K562 (cell line): Measurements from ENCODE around the gene DUSP28. TPM values are rescaled to one million over a fixed set of nuclear protein-coding genes. Genes with fewer than 3 reads are reported as not detected.

ENCODE experiments used
- ATAC-seq: fragments of 200-7000 bp; cut with Tn5 transposase; 3 replicates; pipeline ENCODE4 v1.9.1; 2020; ENCODE audit warnings: moderate library complexity
- BruUV-seq: library from RNA; stranded (reverse); fragments of 400-500 nt; replicated peaks from 2 replicates; lab custom pipeline; 2021; lab: Mats Ljungman, UMichigan
- CTCF ChIA-PET: fragments of 300-600 bp; formaldehyde crosslinking; extraction: SDS; loops from one replicate; lab custom pipeline; 2021; ENCODE audit warnings: low intra/inter-chr PET ratio; lab: Yijun Ruan, JAX
- POLR2A ChIA-PET: fragments of 300-600, 350-650 bp; sonication (Branson Sonifier 250); formaldehyde crosslinking; extraction: SDS; loops from one replicate; lab custom pipeline; 2021; ENCODE audit warnings: antibody characterized with exemption, inconsistent platforms; lab: Yijun Ruan, JAX
- DNase-seq, 4 experiments: peaks; one replicate each; pipeline versions ENCODE4 v3.0.0 to v3.0.0-alpha.2; 2011 to 2018; ENCODE audit warnings: low spot score in 3 of 4, mixed read lengths in 3 of 4; ENCODE audit errors: extremely low read depth in 1 of 4
- FAIRE-seq: peaks from 2 replicates; lab custom pipeline; 2011; peaks lifted over from hg19 to GRCh38; lab: Jason Lieb, UNC
- H2AFZ ChIP-seq: 2 replicates; pipeline ENCODE4 v1.6.0; 2011; ENCODE audit warnings: low read depth, low read length, control low read depth, inconsistent platforms
- H3K27ac ChIP-seq: fragments of 200-600 bp; 3 replicates; pipeline ENCODE4 v1.8.0; 2011; ENCODE audit warnings: low read depth, mild to moderate bottlenecking, control low read depth, inconsistent platforms, low read length, moderate library complexity, mixed read lengths; ENCODE audit errors: extremely low read depth
- H3K27me3 ChIP-seq, 2 experiments: fragments of 300-600 bp in 1 of 2; 2 replicates in 1 of 2; 3 replicates in 1 of 2; pipeline versions ENCODE4 v1.6.0 to v1.8.0; 2011; ENCODE audit warnings: inconsistent platforms in 2 of 2, low read length in 2 of 2, mild to moderate bottlenecking in 1 of 2, mixed read lengths in 1 of 2, moderate library complexity in 1 of 2; ENCODE audit not compliant: control insufficient read depth in 2 of 2, insufficient read depth in 2 of 2
- H3K36me3 ChIP-seq: fragments of 300-600 bp; 3 replicates; pipeline ENCODE4 v1.8.0; 2011; ENCODE audit warnings: mild to moderate bottlenecking, low read length, inconsistent platforms; ENCODE audit not compliant: control insufficient read depth, insufficient read depth
- H3K4me1 ChIP-seq, 2 experiments: fragments of 200-600 bp in 1 of 2; replicated peaks in 1 of 2; 2 replicates in 1 of 2; 3 replicates in 1 of 2; pipeline versions ENCODE4 v1.5.1 to v1.8.0; 2011; ENCODE audit warnings: inconsistent platforms in 2 of 2, low read length in 2 of 2, mild to moderate bottlenecking in 1 of 2, mixed read lengths in 1 of 2, moderate library complexity in 1 of 2; ENCODE audit not compliant: control insufficient read depth in 2 of 2, insufficient read depth in 2 of 2
- H3K4me2 ChIP-seq: 2 replicates; pipeline ENCODE4 v1.6.1; 2011; ENCODE audit warnings: low read length, control low read depth, inconsistent platforms, mixed read lengths; ENCODE audit not compliant: insufficient read depth
- H3K4me3 ChIP-seq: fragments of 200-600 bp; sonication (generic), shearing (Covaris generic); 2 replicates; pipeline ENCODE4 v1.5.1; 2016; ENCODE audit warnings: control low read depth, inconsistent platforms
- H3K79me2 ChIP-seq: fragments of 200-600 bp; 3 replicates; pipeline ENCODE4 v1.8.0; 2011; ENCODE audit warnings: low read length, inconsistent platforms; ENCODE audit not compliant: control insufficient read depth, insufficient read depth
- H3K9ac ChIP-seq, 2 experiments: 2 replicates each; pipeline versions ENCODE4 v1.6.0 to v1.6.1; 2011; ENCODE audit warnings: low read depth in 2 of 2, low read length in 2 of 2, control low read depth in 1 of 2, inconsistent platforms in 1 of 2, mild to moderate bottlenecking in 1 of 2, mixed read lengths in 1 of 2; ENCODE audit not compliant: insufficient read depth in 1 of 2
- H3K9me1 ChIP-seq: one replicate; pipeline ENCODE4 v1.6.0; 2011; ENCODE audit warnings: inconsistent platforms, mild to moderate bottlenecking, low read length, moderate library complexity; ENCODE audit not compliant: control insufficient read depth, insufficient read depth
- H3K9me3 ChIP-seq: replicated peaks from 2 replicates; pipeline ENCODE4 v1.5.1; 2011; ENCODE audit warnings: low read depth, low read length, inconsistent platforms; ENCODE audit not compliant: control insufficient read depth, insufficient read depth
- H4K20me1 ChIP-seq: replicated peaks from 2 replicates; pipeline ENCODE4 v1.6.1; 2011; ENCODE audit warnings: low read length, inconsistent platforms, mixed read lengths; ENCODE audit not compliant: control insufficient read depth, insufficient read depth
- BMI1 ChIP-seq: fragments of 150-350 bp; IDR thresholded peaks from 2 replicates; pipeline ENCODE4 v1.6.1; 2014; ENCODE audit warnings: low read length
- CBX5 ChIP-seq: IDR thresholded peaks from 2 replicates; pipeline ENCODE4 v1.6.1; 2014; ENCODE audit warnings: low read depth, borderline replicate concordance
- JUNB ChIP-seq: fragments of 450-650 bp; formaldehyde crosslinking; conservative IDR thresholded peaks from 2 replicates; pipeline ENCODE4 v1.4.0; 2020; ENCODE audit warnings: mild to moderate bottlenecking
- POLR3A ChIP-seq: IDR thresholded peaks from 2 replicates; pipeline ENCODE4 v1.6.1; 2011; ENCODE audit warnings: borderline replicate concordance, mild to moderate bottlenecking, moderate library complexity; ENCODE audit not compliant: insufficient read length, insufficient read depth; ENCODE audit errors: extremely low read depth
- SOX6 ChIP-seq: fragments of 450-650 bp; IDR thresholded peaks from 2 replicates; pipeline ENCODE4 v1.6.1; 2014; ENCODE audit warnings: mild to moderate bottlenecking
- ZNF134 ChIP-seq: fragments of 250-450 bp; sonication (Bioruptor Pico); conservative IDR thresholded peaks from 2 replicates; pipeline ENCODE4 v1.4.0; 2020
- ZNF184 ChIP-seq: sonication (generic); formaldehyde crosslinking; IDR thresholded peaks from 2 replicates; pipeline ENCODE4 v1.5.0; 2020; ENCODE audit warnings: missing genetic modification reagents
- ZNF311 ChIP-seq: fragments of 250-450 bp; sonication (Bioruptor Pico); IDR thresholded peaks from 2 replicates; pipeline ENCODE4 v1.4.0; 2020; ENCODE audit warnings: mild to moderate bottlenecking, moderate library complexity
- WGBS: fragments of 100-300 bp; shearing (Covaris generic); methylation state at CpG from one replicate; pipeline ENCODE4 v1.1.6; 2016; ENCODE audit warnings: low coverage, mixed read lengths; ENCODE audit not compliant: insufficient coverage; ENCODE audit errors: missing lambda C conversion rate; 5-methylcytosine and 5-hydroxymethylcytosine counted together
- in situ Hi-C: fragments of 300-500 bp; cut with MboI; formaldehyde crosslinking; loops from 4 replicates; pipeline ENCODE4 v1.15.0; 2018; ENCODE audit warnings: inconsistent platforms, mixed read lengths
- intact Hi-C: fragments of 100-400 bp; cut with micrococcal nuclease; formaldehyde crosslinking; loops from 2 replicates; pipeline ENCODE4 v1.14.2; 2022
- polyA plus RNA-seq, 8 experiments: library from polyadenylated mRNA; depleted of rRNA in 4 of 8; stranded (reverse) in 5 of 8; unstranded in 3 of 8; fragments of >200 nt; fragmentation: Nextera tagmentation in 2 of 8; fragmentation: Illumina TruSeq in 1 of 8; extraction: Ambion mirVana in 2 of 8; extraction: Trizol in 1 of 8; gene quantifications; 2 replicates each; pipeline versions ENCODE4 v1.2.1 to v1.2.3, GENCODE V29; 2011 to 2014; ENCODE audit warnings: inconsistent platforms in 1 of 8, missing spikeins in 1 of 8
- total RNA-seq, 7 experiments: library from RNA; depleted of rRNA in 6 of 7; stranded (reverse); fragments of >200 nt in 6 of 7; fragmentation: Illumina TruSeq in 2 of 7; extraction: Trizol in 2 of 7; gene quantifications; 2 replicates each; pipeline versions ENCODE4 v1.2.1 to v1.2.3, GENCODE V29; 2011 to 2021; ENCODE audit warnings: low replicate concordance in 1 of 7
- TF ChIP-seq, protein P1 (sequence below), 3 experiments: fragments of 200-800 bp in 1 of 3; sonication (Bioruptor generic) in 1 of 3; sonication (generic) in 1 of 3; formaldehyde crosslinking in 1 of 3; IDR thresholded peaks; 2 replicates each; pipeline versions ENCODE4 v1.6.1 to v1.8.0; 2016 to 2022; ENCODE audit warnings: mild to moderate bottlenecking in 2 of 3, missing compliant biosample characterization in 2 of 3, missing genetic modification characterization in 2 of 3, missing genetic modification reagents in 1 of 3
- TF ChIP-seq, protein P2 (sequence below): fragments of 450-650 bp; IDR thresholded peaks from 2 replicates; pipeline ENCODE4 v1.6.1; 2016; ENCODE audit warnings: low read depth, mild to moderate bottlenecking, moderate library complexity

The DUSP28 gene
- total and polyA plus RNA-seq, 9 of the 15 experiments (the other 6 are each of a cell fraction or from before 2014, with no cell fraction given), result 2.8 to 8.1 (median 4.2) TPM

DNA sequence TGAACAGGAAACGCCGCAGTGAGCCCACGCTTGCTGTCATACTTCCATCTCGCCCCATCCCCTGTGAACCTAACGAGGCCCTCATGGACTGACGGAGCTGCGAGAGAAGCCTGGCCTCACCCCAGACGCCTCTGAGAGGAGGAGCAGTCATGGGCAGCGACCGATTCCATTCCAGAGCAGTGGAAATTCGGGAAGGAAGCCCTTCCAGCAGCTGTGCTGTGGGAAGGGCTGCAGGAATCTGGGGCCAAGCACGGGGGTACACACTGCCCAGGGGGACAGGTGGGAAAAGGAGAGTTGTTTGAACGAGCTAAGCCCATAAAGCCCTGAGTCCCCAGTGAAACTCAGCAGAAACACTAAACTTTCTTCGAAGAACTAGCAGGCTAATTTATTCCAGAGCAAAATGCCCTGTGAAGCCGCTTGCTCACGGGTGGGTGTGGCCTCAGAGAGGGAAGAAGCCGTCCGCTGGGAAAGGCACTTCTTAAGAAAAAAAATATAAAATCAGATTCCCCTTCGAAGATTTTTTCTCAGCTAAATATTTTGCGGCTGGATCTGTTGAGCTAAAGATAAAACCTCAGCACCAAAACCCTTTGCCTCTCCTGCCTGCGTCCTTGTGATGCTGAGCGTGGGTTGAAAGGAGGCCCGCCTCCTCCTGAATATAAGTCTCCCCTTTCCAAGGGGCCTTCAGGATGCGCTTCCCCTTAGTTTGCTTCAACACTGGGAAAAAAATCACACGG, 40.6 kb upstream of the DUSP28 start:
- H3K9ac ChIP-seq, result no peak overlapping the region
- no peak overlapping the region for H2AFZ ChIP-seq
- ATAC-seq, result no peak
- ChIA-PET POLR2A (no interaction called here), CTCF (no interaction called here)
- no peaks in the 10 kb centered on the region for H3K79me2 ChIP-seq
- no peaks in the 10 kb centered on the region for H3K27me3 ChIP-seq
- intact Hi-C loops (loop anchor here (10.0 kb wide), 2 partner anchors 45 to 185 kb away; partner anchors contain the start of genes DUSP28 and RNPEPL1), in situ Hi-C loops (no loop called here)
- no peaks in the 10 kb centered on the region for H3K4me1 ChIP-seq
- 0 out of 2 replicates have a peak, but pooled peaks cover 4% of the 10 kb centered on the region for H3K9me3 ChIP-seq
- H3K9me1 ChIP-seq, result no peaks in the 10 kb centered on the region
- 94% methylated on average over 16 of the region's 25 CpGs for WGBS
- FAIRE-seq, result no peak
- H3K27ac ChIP-seq, result no peak overlapping the region
- no peak overlapping the region for H3K4me2 ChIP-seq
- no peaks in the 10 kb centered on the region for H4K20me1 ChIP-seq
- no peak overlapping the region for H3K4me3 ChIP-seq
- no peak for DNase-seq
- peaks cover 25% of the 10 kb centered on the region; the same call in 1 of the 3 replicates for H3K36me3 ChIP-seq
- BruUV-seq, result no TSS peak
- TF ChIP-seq CBX5 (no peak), ZNF134 (CRISPR knock-in tag) (no peak), BMI1 (no peak), SOX6 (no peak), POLR3A (no peak), ZNF311 (no peak), JUNB (CRISPR knock-in tag) (no peak), ZNF184 (no peak)
- TF ChIP-seq, protein P1, sequence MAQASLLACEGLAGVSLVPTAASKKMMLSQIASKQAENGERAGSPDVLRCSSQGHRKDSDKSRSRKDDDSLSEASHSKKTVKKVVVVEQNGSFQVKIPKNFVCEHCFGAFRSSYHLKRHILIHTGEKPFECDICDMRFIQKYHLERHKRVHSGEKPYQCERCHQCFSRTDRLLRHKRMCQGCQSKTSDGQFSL (CRISPR knock-in tag; IDR thresholded peaks at IDR 0.05), result no peak
- TF ChIP-seq, protein P1 (tag; IDR thresholded peaks at IDR 0.05), result no peak
- TF ChIP-seq, protein P2, sequence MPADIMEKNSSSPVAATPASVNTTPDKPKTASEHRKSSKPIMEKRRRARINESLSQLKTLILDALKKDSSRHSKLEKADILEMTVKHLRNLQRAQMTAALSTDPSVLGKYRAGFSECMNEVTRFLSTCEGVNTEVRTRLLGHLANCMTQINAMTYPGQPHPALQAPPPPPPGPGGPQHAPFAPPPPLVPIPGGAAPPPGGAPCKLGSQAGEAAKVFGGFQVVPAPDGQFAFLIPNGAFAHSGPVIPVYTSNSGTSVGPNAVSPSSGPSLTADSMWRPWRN, result no peak
